Natural killer cell (primary cell): ENCODE results near the gene ANKH. TPM values are rescaled to one million over a fixed set of nuclear protein-coding genes. Genes with fewer than 3 reads are reported as not detected.

Experiments used
- ATAC-seq, 3 donors: fragments of 150-1000 bp in 2 of 3; fragments of 200-7000 bp in 1 of 3; cut with Tn5 transposase; 1 replicate in 1 of 3; 2 replicates in 2 of 3; pipeline ENCODE4 v1.10.0; 2021; ENCODE audit warnings: mild to moderate bottlenecking in 2 of 3, moderate library complexity in 2 of 3
- DNase-seq, 2 donors: peaks; one replicate each; pipeline versions ENCODE4 v3.0.0 to v3.0.0-alpha.2; 2013 to 2021; ENCODE audit warnings: mixed read lengths in 1 of 2
- H3K27ac ChIP-seq: one replicate; pipeline ENCODE4 v1.5.1; 2013; ENCODE audit warnings: mild to moderate bottlenecking, low read length
- H3K27me3 ChIP-seq: one replicate; pipeline ENCODE4 v1.6.1; 2013; ENCODE audit warnings: low read length; ENCODE audit not compliant: control insufficient read depth, insufficient read depth
- H3K36me3 ChIP-seq: one replicate; pipeline ENCODE4 v1.6.1; 2013; ENCODE audit warnings: low read length; ENCODE audit not compliant: control insufficient read depth, insufficient read depth
- H3K4me1 ChIP-seq: one replicate; pipeline ENCODE4 v1.6.1; 2013; ENCODE audit warnings: low read length; ENCODE audit not compliant: control insufficient read depth, insufficient read depth
- H3K4me3 ChIP-seq: one replicate; pipeline ENCODE4 v1.5.1; 2013; ENCODE audit warnings: low read length
- H3K9me3 ChIP-seq: one replicate; pipeline ENCODE4 v1.6.1; 2013; ENCODE audit warnings: low read length; ENCODE audit not compliant: control insufficient read depth, insufficient read depth
- H3K27ac Mint-ChIP-seq, 2 donors: one replicate each; pipeline ENCODE4 v1.8.0; 2022; ENCODE audit warnings: mild to moderate bottlenecking in 2 of 2, mixed read lengths in 2 of 2, moderate library complexity in 1 of 2
- H3K27me3 Mint-ChIP-seq, 2 donors: one replicate each; pipeline ENCODE4 v1.8.0; 2022; ENCODE audit warnings: low read depth in 2 of 2, mixed read lengths in 2 of 2
- H3K36me3 Mint-ChIP-seq: one replicate; pipeline ENCODE4 v1.8.0; 2022; ENCODE audit warnings: mixed read lengths
- H3K4me1 Mint-ChIP-seq, 2 donors: one replicate each; pipeline ENCODE4 v1.8.0; 2022; ENCODE audit warnings: mixed read lengths in 2 of 2
- H3K4me3 Mint-ChIP-seq: one replicate; pipeline ENCODE4 v1.8.0; 2022; ENCODE audit warnings: mild to moderate bottlenecking, moderate library complexity, mixed read lengths
- H3K9me3 Mint-ChIP-seq, 2 donors: one replicate each; pipeline ENCODE4 v1.8.0; 2022; ENCODE audit warnings: mixed read lengths in 2 of 2
- WGBS: methylation state at CpG from one replicate; pipeline ENCODE4 v1.1.7; 2013; ENCODE audit warnings: missing lambda C conversion rate; ENCODE audit not compliant: insufficient coverage; 5-methylcytosine and 5-hydroxymethylcytosine counted together
- intact Hi-C: fragments of 100-400 bp; cut with micrococcal nuclease; formaldehyde crosslinking; loops from one replicate; pipeline ENCODE4 v1.14.2; 2022
- total RNA-seq, 4 donors: library from RNA; stranded (reverse); fragments of 120-200 nt in 1 of 4; gene quantifications; one replicate each; pipeline versions ENCODE4 v1.2.3 to v1.2.4, GENCODE V29; 2013 to 2022
- TF ChIP-seq, protein P1 (sequence below): fragments of 200-600 bp; IDR thresholded peaks from one replicate; pipeline ENCODE4 v1.8.0; 2022; ENCODE audit warnings: antibody characterized with exemption

ANKH gene
- total RNA-seq, 3 donors from 2014 or later (not counting 1 experiment from before 2014, with no cell fraction given): 52.9 to 78.0 (median 63.8) TPM

DNA sequence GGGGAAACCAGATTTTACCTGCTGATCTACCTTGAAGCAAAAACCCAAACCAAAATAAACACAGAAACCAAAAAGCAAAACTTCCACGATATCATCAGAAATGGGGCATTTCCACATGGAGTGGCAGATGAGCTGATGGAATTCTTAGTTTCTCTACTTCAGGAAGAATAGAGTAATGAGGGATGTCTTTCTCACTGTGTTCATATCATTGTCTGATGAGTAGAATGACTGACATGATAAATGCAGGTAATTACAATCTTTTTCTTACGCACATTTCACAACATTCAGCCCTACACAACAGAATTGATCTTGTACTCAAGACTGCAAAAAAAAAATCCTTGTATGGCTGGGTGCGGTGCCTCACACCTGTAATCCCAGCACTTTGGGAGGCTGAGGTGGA, 23.2 kb upstream of the ANKH start:
- H3K27me3 Mint-ChIP-seq: peaks cover 6 to 7% of the 10 kb centered on the region in 2 donors
- no peak overlapping the region for H3K4me3 ChIP-seq
- no peak overlapping the region for H3K4me3 Mint-ChIP-seq
- no peaks in the 10 kb centered on the region for H3K9me3 ChIP-seq
- H3K27ac Mint-ChIP-seq: no peak overlapping the region
- intact Hi-C loops: loop anchor here (1.0 kb wide), 1 partner anchor 167 kb away; no protein-coding TSS in a partner anchor
- TF ChIP-seq, protein P1, sequence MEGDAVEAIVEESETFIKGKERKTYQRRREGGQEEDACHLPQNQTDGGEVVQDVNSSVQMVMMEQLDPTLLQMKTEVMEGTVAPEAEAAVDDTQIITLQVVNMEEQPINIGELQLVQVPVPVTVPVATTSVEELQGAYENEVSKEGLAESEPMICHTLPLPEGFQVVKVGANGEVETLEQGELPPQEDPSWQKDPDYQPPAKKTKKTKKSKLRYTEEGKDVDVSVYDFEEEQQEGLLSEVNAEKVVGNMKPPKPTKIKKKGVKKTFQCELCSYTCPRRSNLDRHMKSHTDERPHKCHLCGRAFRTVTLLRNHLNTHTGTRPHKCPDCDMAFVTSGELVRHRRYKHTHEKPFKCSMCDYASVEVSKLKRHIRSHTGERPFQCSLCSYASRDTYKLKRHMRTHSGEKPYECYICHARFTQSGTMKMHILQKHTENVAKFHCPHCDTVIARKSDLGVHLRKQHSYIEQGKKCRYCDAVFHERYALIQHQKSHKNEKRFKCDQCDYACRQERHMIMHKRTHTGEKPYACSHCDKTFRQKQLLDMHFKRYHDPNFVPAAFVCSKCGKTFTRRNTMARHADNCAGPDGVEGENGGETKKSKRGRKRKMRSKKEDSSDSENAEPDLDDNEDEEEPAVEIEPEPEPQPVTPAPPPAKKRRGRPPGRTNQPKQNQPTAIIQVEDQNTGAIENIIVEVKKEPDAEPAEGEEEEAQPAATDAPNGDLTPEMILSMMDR: no peak
- H3K27me3 ChIP-seq: no peaks in the 10 kb centered on the region
- WGBS: 100% methylated on average over 2 of the region's 3 CpGs
- ATAC-seq (no peak), DNase-seq (no peak)
- no peaks in the 10 kb centered on the region for H3K4me1 Mint-ChIP-seq
- no peaks in the 10 kb centered on the region for H3K4me1 ChIP-seq
- no peak overlapping the region for H3K27ac ChIP-seq
- no peaks in the 10 kb centered on the region for H3K9me3 Mint-ChIP-seq
- H3K36me3 Mint-ChIP-seq: no peaks in the 10 kb centered on the region
- H3K36me3 ChIP-seq: no peaks in the 10 kb centered on the region

DNA sequence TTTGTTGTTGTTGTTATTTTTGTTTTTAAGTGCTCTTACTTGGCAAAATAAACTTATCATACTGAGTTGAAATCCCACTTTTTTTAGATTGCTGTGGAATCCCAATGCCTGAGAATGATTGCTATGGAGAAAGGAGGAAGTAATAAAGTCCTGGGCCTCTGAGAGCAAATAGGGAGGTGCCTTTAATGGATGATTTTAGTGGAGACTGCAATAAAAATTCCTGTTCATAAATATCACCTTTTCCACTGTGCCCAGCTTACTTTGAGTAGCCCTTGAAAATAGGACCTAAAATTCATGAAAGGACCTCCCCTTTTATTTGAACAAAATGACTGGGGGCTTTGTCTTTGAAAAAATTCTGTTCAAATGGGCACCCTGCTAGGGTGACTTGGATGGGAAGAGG, 21.8 kb upstream of the ANKH start:
- Mint-ChIP-seq H3K4me3 (no peak overlapping the region), H3K9me3 (no peaks in the 10 kb centered on the region), H3K27me3 (peaks cover 6 to 7% of the 10 kb centered on the region in 2 donors), H3K36me3 (no peaks in the 10 kb centered on the region), H3K4me1 (no peaks in the 10 kb centered on the region), H3K27ac (no peak overlapping the region)
- H3K4me3 ChIP-seq: no peak overlapping the region
- intact Hi-C loops: no loop called here
- H3K27me3 ChIP-seq: no peaks in the 10 kb centered on the region
- TF ChIP-seq, protein P1: no peak
- H3K9me3 ChIP-seq: no peaks in the 10 kb centered on the region
- DNase-seq: no peak
- ATAC-seq: no peak
- H3K36me3 ChIP-seq: no peaks in the 10 kb centered on the region
- H3K4me1 ChIP-seq: no peaks in the 10 kb centered on the region
- H3K27ac ChIP-seq: no peak overlapping the region

- Histone ChIP-seq H3K4me3 (no peak overlapping the region), H3K9me3 (no peaks in the 10 kb centered on the region), H3K36me3 (no peaks in the 10 kb centered on the region), H3K27ac (no peak overlapping the region), H3K27me3 (no peaks in the 10 kb centered on the region), H3K4me1 (no peaks in the 10 kb centered on the region)
- ATAC-seq (no peak), DNase-seq (no peak)
- Mint-ChIP-seq H3K27me3 (peaks cover 0 to 7% of the 10 kb centered on the region in 2 donors), H3K4me3 (no peak overlapping the region), H3K27ac (no peak overlapping the region), H3K4me1 (no peaks in the 10 kb centered on the region), H3K9me3 (no peaks in the 10 kb centered on the region), H3K36me3 (no peaks in the 10 kb centered on the region)
- WGBS: 90% methylated on average over 5 of the region's 5 CpGs
- intact Hi-C loops: no loop called here
- TF ChIP-seq, protein P1: no peak
Observed at GRCh38 chr5:14890846-14891245, 19.3 kb upstream of the ANKH start.

DNA sequence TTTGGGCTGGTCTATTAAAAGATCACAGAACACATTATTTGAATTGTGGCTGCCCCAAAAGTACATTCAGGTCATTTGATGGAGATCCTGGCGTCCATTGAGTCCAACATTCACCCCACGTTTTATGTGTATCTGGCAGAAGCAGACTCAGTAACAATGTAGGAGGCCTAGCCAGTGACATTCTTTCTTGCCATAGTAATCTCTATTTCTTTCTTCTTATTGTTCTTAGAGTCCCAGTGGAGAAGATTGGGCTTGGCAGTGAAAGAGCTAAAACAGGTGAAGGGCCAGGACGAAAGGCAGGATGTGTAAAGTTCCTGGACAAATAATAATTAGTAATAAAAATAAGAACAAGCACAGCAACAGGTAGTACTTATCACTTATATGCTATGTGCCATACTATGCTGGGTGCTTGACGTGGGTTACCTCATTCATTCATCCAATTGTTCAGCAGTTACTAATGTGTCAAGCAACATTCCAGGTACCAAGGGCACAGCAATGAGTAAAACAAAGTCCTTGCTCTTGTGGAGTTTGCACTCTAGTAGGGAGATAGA, 12.6 kb upstream of the ANKH start:
- H3K27ac ChIP-seq: no peak overlapping the region
- Mint-ChIP-seq H3K27me3 (peaks cover 3 to 6% of the 10 kb centered on the region in 2 donors), H3K4me3 (no peak overlapping the region), H3K9me3 (no peaks in the 10 kb centered on the region), H3K36me3 (no peaks in the 10 kb centered on the region), H3K27ac (no peak overlapping the region), H3K4me1 (no peaks in the 10 kb centered on the region)
- no peaks in the 10 kb centered on the region for H3K36me3 ChIP-seq
- H3K4me1 ChIP-seq: no peaks in the 10 kb centered on the region
- no peaks in the 10 kb centered on the region for H3K9me3 ChIP-seq
- TF ChIP-seq, protein P1: no peak
- DNase-seq (no peak), ATAC-seq (no peak)
- WGBS: 95% methylated on average over 3 of the region's 4 CpGs
- intact Hi-C loops: no loop called here
- no peaks in the 10 kb centered on the region for H3K27me3 ChIP-seq
- no peak overlapping the region for H3K4me3 ChIP-seq
